GM19023 (cell line): ENCODE data around the gene NGB.
"Not testable (repeated sequence)": the region's sequence is repeated elsewhere in the genome, so short reads cannot be mapped to it uniquely, and the experiment has no call there.

Source experiments
- ATAC-seq: cut with Tn5 transposase; IDR thresholded peaks from one replicate; pipeline ENCODE4 v1.9.1; 2021; ENCODE audit warnings: mild to moderate bottlenecking, moderate library complexity; ENCODE audit not compliant: unreplicated experiment

NGB gene

DNA sequence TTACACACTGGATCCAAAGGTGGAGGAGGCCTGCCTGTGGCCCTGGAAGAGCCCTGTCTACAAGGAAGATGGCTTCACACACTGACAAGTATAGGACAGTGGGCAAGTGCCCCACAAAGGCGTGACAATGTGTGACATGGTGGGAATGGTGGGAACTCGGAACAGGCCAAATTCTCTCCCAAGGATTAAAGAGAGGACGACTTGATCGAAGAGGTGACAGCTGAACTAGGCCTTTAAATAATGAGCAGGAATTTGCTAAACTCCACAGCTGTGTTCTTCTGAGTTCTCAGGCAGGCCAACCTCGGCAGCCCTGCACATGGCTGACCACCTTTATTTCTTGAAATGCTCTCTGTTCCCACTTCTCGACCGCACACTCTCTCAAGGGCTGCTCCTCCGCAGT, 25.9 kb upstream of the NGB start:
- ATAC-seq = no peak

DNA sequence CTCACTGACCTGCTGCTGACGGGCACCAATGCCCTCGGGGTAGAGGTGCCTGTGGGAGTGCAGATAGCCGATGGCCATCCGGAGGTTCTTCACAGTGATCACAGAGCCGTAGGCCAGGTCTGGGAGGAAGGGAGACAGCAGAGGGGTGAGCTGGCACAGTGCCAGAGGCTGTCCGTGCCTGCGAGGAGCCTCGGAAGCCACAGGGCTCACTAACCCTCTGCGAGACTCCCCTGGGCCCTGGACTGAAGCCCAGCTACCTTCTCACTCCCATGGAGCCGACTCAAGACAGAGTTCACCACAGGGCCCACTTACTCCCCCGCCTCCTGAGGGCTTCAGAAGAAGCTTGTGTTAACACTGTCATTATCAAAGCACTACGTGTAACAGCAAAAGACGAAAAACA, 25.1 kb upstream of the NGB start:
- no peak for ATAC-seq

DNA sequence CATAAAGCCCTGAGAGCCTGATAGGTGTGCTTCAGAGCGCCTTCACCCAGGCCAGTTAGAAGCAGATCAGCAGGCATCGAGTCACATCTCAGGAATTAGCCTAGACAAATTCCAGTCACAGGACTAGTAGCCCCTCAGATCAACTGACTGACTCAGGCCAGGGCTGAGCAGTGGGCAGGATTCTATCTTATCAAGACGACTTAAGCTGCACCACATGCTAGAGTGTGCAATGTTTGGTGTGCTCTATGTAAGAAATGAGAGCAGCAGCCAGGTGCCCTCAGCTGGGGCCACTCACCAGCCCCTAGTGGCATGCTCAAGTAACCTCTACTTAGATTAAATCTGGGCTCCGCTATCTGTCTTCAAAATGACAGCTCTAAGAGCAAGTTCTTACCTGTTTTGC, 19.7 kb upstream of the NGB start:
- no peak for ATAC-seq

DNA sequence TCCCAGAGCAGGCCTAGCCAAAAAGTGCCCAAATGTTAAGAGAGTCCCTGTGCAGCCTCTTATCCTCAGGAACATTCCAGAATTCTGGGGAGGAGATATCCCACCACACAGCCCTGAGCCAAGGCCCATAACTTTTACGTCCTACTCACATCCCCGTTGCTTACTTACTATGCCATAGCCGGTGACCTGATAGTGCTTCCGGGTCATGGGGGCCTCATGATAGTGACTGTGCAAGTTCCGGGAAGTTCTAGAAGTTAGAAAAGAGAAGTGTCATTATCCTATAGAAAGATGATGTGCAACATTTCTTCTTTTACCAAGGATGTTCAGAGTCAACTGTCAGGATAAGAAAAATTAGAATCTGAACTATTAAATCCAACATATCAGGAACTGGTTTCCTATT, 15.6 kb upstream of the NGB start:
- no peak for ATAC-seq

DNA sequence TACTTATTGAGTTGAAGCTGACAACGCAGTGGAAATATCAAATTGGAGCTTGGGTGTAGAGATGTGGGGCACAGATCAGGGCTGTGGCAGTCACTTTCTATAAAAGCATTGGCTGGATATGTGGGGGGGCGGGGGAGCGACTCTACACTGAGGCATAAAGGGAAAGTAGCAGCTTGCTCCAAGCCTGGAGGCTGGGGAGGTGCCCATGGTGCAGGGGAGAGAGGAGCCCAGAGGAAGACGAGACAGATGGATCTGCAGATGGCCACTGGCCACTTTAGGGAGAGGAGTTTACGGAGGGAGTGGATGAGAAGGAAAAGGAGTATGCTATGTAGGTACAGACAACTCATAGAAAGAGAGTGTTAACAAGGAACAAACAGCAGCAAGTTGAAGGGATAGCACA, 13.5 kb upstream of the NGB start:
- no peak for ATAC-seq

DNA sequence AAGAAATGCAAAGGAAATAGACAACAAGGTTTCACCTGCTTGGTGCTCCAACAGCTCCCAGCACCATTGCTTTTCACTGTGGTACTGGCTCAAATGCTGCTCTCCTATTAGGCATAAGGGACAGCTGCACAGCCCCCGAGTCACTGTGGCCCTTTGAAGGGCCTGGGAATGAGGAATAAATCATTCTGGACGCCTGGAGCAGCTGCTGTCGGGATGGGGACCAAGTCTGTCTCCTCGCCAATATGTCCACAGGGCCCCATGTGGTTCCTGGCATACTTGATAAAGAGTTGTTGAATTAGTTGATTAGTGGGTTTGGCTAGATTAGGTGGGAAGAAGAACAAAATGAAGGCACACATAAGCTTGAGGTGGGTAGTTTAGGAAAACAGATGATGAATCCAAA, 13.1 kb upstream of the NGB start:
- no peak for ATAC-seq

DNA sequence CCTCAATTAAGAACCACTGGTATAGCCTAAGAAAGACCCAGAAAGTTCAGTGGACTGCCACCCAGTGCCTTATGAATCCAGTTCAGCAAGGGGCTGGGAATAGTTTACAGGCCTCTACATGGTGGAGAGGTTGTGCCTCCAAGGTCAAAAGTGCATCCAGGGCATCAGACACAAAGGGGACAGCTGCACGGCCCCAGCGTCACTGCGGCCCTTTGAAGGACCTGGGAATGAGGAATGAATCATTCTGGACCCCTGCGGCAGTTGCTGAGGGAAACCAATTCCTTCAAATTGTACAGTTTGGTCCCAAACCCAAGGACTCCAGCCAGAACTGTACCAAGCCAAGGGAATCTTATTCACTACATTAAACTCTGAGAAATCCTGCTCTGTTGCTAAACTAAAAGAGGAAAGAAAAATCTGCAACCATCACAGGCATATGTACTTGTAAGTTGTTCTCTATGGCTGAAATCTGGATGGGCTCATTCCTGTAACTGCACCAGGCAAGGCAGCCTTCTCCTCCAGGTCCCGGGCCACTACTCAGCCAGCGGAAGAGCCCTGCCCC, 10.9 kb upstream of the NGB start:
- ATAC-seq = no peak

DNA sequence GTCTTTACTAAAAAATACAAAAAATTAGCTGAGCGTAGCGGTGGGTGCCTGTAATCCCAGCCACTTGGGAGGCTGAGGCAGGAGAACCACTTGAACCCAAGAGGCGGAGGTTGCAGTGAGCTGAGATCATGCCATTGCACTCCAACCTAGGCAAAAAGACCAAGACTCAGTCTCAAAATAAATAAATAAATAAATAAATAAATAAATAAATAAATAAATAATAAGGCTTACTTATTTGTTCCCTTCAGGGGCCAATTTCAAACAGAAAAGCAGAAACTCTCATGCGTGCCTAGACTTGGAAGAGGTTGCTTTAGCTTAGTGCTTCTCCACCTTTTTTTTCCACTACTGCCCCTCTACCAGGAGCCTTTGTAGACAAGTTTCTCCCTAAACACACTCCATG, 9.9 kb upstream of the NGB start:
- not testable (repeated sequence) for ATAC-seq

DNA sequence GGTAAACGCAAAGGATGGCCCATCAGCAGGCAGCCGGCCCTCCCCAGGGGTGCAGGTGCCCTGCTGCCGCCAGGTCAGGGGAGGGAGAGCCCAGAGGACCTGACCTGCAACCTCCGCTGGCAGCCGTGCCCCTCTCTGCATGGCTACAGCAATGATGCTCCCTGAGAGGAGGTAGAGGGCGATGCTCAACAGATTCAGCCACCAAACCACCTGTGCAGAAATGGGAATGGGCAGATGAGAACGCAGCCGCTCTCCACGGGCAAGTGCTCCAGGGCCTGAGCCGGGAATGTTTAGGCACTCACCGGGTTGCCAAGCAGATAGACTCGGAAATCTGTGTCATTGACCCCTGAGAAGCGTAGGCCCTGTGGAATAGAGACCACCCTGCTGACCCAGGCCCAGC, 8.7 kb upstream of the NGB start:
- no peak for ATAC-seq

DNA sequence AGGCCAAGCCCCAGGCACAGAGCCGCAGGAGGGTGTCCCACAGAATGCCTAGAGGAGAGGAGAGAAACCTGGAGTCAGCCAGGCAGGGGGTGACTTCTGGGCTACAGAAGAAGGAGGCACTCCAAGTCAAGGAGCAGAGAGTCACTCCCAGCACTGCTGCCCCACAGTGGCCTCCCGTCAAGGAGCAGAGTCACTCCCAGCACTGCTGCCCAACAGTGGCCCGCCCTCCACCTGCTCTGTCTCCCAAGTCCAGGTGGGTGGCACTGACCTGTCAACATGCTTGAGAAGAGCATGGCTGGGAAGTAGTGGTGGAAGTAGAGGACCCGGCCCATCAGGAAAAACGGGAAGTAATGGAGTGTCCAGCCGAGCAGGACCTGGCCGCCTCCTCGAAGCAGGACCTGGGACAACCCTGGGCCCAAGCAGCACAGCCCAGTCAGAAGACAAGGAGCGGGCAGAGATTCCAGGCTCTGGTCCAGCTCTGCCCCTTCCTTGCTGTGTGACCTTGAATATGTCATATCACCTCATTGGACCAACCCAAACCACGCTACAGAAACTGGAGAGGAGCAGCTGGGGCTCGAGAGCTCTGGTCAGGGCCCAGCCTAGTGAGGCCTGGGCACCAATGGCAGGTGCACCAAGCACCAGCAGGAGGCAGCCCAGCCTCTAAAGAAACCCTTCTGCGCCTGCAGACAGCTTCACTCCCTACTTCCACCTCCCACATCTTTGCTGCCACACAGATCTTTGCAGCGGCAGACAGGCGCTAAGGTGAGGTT, 7.6 kb upstream of the NGB start:
- no peak for ATAC-seq

DNA sequence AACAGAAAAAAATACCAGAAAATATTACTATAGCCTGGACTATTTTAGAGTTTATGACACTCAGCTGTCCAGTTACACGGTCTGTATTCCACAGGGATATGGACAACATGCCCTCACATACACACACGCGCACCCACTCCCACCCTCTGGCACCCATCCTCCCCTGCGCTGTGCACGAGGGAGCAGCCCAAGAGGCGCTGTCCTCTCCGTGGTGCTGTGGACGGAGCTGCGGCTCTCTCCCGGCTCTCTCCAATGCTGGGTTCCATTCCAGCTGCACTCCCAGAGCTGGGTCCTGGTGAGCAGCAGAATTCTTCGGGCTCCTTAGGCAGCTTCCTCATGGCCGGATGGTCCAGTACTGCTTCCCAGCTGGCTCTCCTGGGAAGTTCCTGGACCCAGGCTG, 6.0 kb upstream of the NGB start:
- ATAC-seq = no peak

DNA sequence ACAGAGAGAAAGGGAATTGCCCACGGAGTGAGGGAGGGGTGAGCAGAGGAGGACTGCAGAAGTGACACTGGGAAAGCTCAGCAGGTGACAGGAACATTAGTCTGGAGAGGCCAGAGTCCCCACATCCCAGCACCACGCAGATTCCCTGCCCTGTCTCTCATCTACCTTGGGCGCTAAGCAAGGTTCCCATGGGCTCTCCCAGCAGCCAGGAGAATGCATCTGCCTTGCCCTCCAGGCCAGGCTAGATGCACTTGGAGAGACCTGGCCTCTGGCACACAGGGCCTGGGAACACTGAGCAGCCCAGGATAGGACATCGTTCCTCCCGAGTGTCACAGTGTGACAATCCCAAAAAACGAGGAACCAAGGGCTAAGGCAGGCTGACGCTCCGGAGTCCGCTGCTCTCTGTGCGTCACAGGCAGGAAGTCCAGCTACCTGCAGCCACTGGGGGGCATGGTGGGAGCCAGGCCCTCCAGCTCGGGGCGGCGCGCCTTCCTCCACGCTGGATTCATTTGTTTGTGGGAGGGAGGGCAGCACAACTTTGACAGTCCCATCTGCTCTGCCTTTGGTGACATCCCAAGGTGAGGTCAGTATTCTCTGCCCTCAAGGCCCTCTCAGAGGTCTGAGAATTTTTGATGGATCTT, 5.4 kb upstream of the NGB start:
- ATAC-seq = no peak

DNA sequence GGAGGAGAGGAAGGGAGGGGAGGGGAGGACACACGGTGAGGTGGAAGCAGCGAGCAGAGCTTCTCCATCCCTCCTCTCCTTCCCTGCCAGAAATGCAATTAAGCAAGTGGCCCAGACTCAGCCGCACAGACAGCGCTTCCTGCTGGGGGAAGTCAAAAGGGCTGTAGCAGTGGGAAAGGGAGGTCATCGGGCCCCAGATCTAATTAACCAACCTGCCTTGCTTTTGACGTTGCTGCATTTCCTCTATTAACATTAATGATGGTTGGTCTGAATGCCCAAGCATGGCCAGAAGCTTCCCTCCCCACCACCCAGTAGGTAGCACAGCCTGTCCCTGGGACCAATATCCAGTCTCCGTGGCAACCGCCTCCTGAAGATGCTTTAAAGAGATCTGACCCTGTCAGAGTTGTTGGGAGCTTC, 4.6 kb upstream of the NGB start:
- no peak for ATAC-seq

DNA sequence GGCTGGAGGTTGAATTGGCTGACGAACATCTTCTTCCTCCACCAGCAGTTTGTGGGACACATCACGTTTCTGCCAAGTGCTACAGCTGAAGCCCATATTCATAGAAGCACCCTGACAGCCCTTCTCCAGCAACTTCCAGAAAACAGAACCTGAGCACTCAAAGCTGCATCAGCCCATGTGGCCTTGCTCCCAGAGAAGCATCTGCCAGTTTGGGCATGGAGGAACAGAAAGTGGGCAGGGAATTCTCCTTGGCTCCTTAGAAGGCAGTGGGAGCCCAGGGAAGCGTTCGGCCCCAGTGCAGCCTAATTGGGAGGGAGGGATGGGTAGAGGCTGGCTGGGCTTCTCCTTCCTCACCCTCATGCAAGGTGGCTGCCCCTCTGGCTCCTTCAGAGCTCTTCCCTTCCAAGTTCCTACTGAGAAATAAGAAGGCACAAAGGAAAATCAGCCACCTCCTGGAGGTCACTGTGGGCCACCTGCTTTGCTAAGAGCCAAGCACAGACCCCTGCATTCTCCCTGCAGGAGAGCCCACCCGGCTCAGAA, 4.1 kb upstream of the NGB start:
- ATAC-seq = no peak

DNA sequence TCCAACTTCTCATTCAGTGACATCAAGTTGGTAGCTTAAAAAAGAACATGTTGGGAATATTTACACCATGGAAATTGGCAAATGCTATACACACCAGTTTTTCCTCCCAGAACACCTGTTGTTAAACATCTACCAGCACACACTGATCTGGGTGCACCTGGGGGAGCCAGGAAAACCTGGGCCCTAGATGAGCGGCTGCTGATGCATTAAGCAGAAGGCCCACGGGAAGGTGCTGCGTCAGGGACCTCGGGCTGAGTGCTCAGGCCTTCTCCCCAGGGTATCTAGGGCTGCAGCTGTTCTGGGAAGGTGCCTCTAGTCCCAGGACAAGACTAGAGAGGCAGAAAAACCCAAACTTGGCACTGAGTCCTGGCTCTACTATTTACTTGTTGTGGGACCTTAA, 2.8 kb upstream of the NGB start:
- no peak for ATAC-seq

DNA sequence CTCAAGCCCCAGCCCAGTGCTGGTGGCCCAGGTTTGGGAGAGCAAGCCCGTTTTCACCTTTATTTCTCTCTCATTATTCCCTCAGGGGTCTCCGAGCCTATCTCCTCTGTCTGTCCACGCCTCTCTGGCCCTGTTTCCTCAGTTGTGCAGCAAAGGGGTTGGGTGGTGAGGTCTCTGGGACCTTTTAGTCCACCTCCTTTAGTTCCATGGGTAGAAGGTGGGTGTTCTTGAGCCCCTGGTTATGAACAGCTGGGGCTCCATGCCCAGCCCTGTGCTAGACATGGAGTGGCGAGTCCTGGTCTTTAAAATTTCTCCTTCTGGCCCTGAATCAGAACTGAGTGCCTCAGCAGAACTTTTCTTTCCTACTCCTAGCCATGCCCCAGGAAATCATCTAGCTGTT, 1.3 kb upstream of the NGB start:
- no peak for ATAC-seq

DNA sequence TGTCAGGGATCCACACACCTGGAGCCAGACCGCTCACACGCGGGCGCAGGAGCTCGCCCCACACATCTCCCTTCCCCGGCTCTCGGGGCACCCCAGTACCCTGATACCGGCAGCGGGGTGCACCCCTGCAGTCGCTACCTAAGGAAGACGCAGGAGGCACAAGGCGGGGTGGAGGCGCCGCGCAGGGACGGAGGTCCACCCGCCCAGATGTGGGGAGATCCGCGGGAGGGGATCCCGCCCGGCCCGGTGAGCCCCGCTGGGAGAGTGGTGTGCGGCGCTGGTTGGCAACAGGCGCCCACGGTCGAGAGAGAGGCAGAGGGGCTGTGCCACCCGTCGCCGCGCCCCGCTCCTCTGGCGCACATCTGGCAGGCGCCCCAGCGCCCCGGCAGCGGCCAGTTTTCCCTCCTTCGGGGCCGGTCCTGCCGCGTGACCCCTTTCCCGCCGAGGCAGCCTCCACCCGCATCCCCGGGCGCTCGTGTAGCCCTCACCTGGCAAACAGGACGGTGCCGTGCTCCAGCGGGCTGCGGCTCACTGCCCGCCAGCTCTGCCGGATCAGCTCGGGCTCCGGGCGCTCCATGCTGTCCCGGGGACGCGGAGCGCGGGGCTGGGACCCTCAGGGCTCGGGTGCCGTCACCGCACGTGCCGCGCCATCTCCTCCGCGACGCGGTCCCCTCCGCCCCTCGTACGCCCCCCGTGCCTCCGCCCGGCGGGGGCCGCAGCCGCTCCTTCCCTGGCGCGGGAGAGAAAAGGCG, 469 bp downstream of the NGB start:
- ATAC-seq = no peak

DNA sequence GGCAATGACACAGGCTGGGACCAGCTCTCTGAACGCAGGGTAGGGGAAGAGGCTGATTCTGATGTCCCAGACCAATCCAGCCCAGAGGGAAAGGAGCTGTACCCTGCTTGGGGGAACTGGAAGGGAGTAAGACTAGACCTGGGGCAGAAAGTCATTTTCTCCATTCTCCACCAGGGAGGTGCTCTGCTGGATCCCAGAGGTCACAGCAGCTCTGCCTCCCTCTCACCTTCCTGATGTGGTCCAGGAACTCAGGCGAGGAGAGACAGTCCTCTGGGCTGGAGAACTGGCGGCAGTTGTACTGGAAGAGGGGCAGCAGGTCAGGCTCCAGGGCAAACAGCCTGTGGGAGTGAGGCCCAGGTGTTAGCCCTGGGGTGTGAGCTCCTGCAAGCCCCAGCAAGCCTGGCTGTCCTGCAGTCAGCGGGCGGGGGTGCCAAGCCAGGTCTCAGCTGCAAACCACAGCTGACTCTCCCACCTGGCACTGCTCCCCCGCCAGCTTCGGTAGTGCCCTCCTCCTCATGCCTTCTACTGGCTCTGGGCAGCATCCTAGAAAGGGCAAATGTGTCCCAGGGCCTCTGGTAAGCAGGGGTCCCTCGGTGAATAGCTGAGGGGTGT, 1.9 kb downstream of the NGB start:
- ATAC-seq = no peak

DNA sequence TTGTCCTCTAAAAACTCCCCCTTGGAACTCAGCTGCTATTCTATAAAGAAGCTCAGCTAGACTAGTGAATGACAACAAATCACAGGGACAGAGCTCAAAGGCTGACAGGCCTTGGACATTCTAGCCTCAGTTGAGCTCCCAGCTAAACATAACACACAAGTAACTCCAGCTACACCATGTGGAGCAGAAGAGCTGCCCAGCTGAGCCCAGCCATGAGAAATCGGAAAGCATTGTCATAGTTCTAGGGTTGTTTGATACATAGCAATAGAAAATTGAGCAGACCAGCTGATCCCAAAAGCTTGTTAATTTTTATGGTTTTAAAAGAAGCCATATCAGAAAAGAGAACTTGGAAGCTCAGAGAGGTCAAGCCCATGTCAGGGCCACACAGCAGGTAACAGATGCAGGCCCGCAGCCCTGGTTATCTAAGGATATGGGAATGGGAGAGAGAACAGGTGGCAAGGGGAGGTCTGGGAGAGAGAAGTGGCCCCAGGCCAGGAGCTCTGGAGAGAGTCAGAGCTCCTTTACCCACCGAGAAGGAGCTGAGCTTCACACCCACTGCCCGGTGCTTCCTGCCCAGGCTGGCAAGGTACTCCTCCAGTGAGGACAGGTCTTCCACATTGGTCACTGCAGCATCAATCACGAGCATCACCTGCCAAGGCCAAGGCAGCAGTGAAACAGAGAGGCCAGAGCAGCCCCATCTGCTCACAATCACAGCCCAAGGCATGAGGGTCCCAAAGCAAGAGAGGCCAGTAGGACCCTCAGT, 2.9 kb downstream of the NGB start:
- ATAC-seq = no peak

DNA sequence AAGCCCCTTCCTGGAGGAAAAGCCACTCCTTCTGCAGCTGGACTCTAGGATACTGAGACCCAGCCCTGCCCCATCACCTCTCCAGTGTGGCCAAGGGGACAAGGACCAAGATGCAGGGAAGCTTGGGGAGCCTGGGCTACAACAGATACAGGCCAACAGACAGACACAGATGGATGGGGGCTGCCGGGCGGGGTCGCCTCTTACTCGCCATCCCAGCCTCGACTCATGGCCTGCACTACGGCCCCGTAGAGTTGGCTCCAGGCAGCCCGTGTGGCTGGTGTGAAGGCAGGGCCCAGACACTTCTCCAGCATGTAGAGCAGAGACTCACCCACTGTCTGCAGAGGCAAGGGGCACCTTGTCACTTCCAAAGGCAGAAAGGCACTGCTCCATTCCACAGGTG, 4.7 kb downstream of the NGB start:
- no peak for ATAC-seq
